ENCODE measurements around the gene PDE1A.

The PDE1A gene

GRCh38 chr2:182261860-182262387, 164.9 kb downstream of the PDE1A start:
- DNase-seq: no peak

GRCh38 chr2:182259629-182260150, 167.1 kb downstream of the PDE1A start:
- DNase-seq: no peak

GRCh38 chr2:182252534-182252933, 174.3 kb downstream of the PDE1A start:
- no peak for DNase-seq

GRCh38 chr2:182248898-182249297, 177.9 kb downstream of the PDE1A start:
- no peak for DNase-seq

GRCh38 chr2:182248362-182248761, 178.5 kb downstream of the PDE1A start:
- no peak for DNase-seq

- no peak for DNase-seq
Observed at GRCh38 chr2:182247831-182248230, 179.0 kb downstream of the PDE1A start.

- no peak for DNase-seq
Observed at GRCh38 chr2:182245963-182246362, 180.9 kb downstream of the PDE1A start.

GRCh38 chr2:182242609-182243008, 184.2 kb downstream of the PDE1A start:
- DNase-seq: no peak

- DNase-seq: no peak
Observed at GRCh38 chr2:182241936-182242335, 184.9 kb downstream of the PDE1A start.

- DNase-seq: peak; percentile 24
Observed at GRCh38 chr2:182240862-182241371, 185.9 kb downstream of the PDE1A start.

GRCh38 chr2:182230561-182230960, 196.3 kb downstream of the PDE1A start:
- no peak for DNase-seq

- no peak for DNase-seq
Observed at GRCh38 chr2:182229297-182229696, 197.5 kb downstream of the PDE1A start.

GRCh38 chr2:182228741-182229140, 198.1 kb downstream of the PDE1A start:
- no peak for DNase-seq

- peak; percentile 51 for DNase-seq
Observed at GRCh38 chr2:182228073-182228473, 198.8 kb downstream of the PDE1A start.

GRCh38 chr2:182226807-182227206, 200.0 kb downstream of the PDE1A start:
- no peak for DNase-seq

GRCh38 chr2:182224669-182225068, 202.2 kb downstream of the PDE1A start:
- DNase-seq: no peak

GRCh38 chr2:182220998-182221397, 205.8 kb downstream of the PDE1A start:
- DNase-seq: no peak

- DNase-seq: no peak
Observed at GRCh38 chr2:182220335-182220734, 206.5 kb downstream of the PDE1A start.

- DNase-seq: no peak
Observed at GRCh38 chr2:182210669-182211068, 216.2 kb downstream of the PDE1A start.

- DNase-seq: no peak
Observed at GRCh38 chr2:182208421-182208820, 218.4 kb downstream of the PDE1A start.

GRCh38 chr2:182207049-182207746, 219.6 kb downstream of the PDE1A start:
- DNase-seq: no peak

- DNase-seq: no peak
Observed at GRCh38 chr2:182197529-182197928, 229.3 kb downstream of the PDE1A start.

GRCh38 chr2:182193291-182193690, 233.5 kb downstream of the PDE1A start:
- DNase-seq: no peak

- DNase-seq: no peak
Observed at GRCh38 chr2:182191061-182191460, 235.8 kb downstream of the PDE1A start.

GRCh38 chr2:182187130-182187529, 239.7 kb downstream of the PDE1A start:
- DNase-seq: no peak
